H9 (cell line): ENCODE data around the gene PDXDC1. TPM values are rescaled to one million over a fixed set of nuclear protein-coding genes. Genes with fewer than 3 reads are reported as not detected.

Experiments
- DNase-seq: peaks from one replicate; pipeline ENCODE4 v3.0.0-alpha.2; 2017
- H2AFZ ChIP-seq: one replicate; pipeline ENCODE4 v1.6.1; 2013; ENCODE audit warnings: mild to moderate bottlenecking, low read length, control low read depth, moderate library complexity
- H2AK5ac ChIP-seq: 2 replicates; pipeline ENCODE4 v1.6.1; 2013; ENCODE audit warnings: low read length, control low read depth, mixed read lengths; ENCODE audit not compliant: insufficient read length
- H2BK120ac ChIP-seq: one replicate; pipeline ENCODE4 v1.6.1; 2013; ENCODE audit warnings: low read depth, mild to moderate bottlenecking, low read length, control low read depth, inconsistent platforms; ENCODE audit not compliant: poor library complexity, severe bottlenecking
- H2BK12ac ChIP-seq: 2 replicates; pipeline ENCODE4 v1.6.1; 2013; ENCODE audit warnings: low read length, control low read depth, mixed read lengths, low read depth; ENCODE audit not compliant: insufficient read length
- H2BK15ac ChIP-seq: 2 replicates; pipeline ENCODE4 v1.6.1; 2013; ENCODE audit warnings: low read depth, low read length, control low read depth
- H2BK20ac ChIP-seq: one replicate; pipeline ENCODE4 v1.6.1; 2013; ENCODE audit warnings: low read depth, mild to moderate bottlenecking, low read length, control low read depth, inconsistent platforms; ENCODE audit not compliant: poor library complexity, severe bottlenecking
- H2BK5ac ChIP-seq: 2 replicates; pipeline ENCODE4 v1.6.1; 2013; ENCODE audit warnings: low read length, control low read depth, mixed read lengths; ENCODE audit not compliant: insufficient read length
- H3K14ac ChIP-seq: 2 replicates; pipeline ENCODE4 v1.6.1; 2013; ENCODE audit warnings: low read length, control low read depth; ENCODE audit not compliant: insufficient read depth
- H3K18ac ChIP-seq: 2 replicates; pipeline ENCODE4 v1.6.1; 2013; ENCODE audit warnings: low read depth, mild to moderate bottlenecking, mixed read lengths, low read length, control low read depth; ENCODE audit not compliant: insufficient read length
- H3K23ac ChIP-seq: 2 replicates; pipeline ENCODE4 v1.6.1; 2013; ENCODE audit warnings: low read length, control low read depth, mixed read lengths, low read depth; ENCODE audit not compliant: insufficient read length
- H3K23me2 ChIP-seq: 2 replicates; pipeline ENCODE4 v1.6.1; 2013; ENCODE audit warnings: low read depth, mild to moderate bottlenecking, mixed read lengths, low read length, control low read depth; ENCODE audit not compliant: insufficient read length, poor library complexity, severe bottlenecking
- H3K27ac ChIP-seq: 2 replicates; pipeline ENCODE4 v1.5.1; 2013; ENCODE audit warnings: low read length, control low read depth, mixed read lengths, low read depth; ENCODE audit not compliant: insufficient read length
- H3K27me3 ChIP-seq: 2 replicates; pipeline ENCODE4 v1.6.1; 2013; ENCODE audit warnings: low read length, control low read depth, inconsistent platforms; ENCODE audit not compliant: insufficient read depth
- H3K4ac ChIP-seq: 2 replicates; pipeline ENCODE4 v1.6.1; 2013; ENCODE audit warnings: low read depth, mild to moderate bottlenecking, control low read depth, inconsistent platforms, low read length, moderate library complexity
- H3K4me1 ChIP-seq: 2 replicates; pipeline ENCODE4 v1.6.1; 2013; ENCODE audit warnings: low read length, control low read depth, inconsistent platforms; ENCODE audit not compliant: insufficient read depth
- H3K4me2 ChIP-seq: 2 replicates; pipeline ENCODE4 v1.6.1; 2013; ENCODE audit warnings: low read length, control low read depth, mixed read lengths; ENCODE audit not compliant: insufficient read length, insufficient read depth
- H3K56ac ChIP-seq: 2 replicates; pipeline ENCODE4 v1.6.1; 2013; ENCODE audit warnings: low read depth, mild to moderate bottlenecking, mixed read lengths, low read length, control low read depth; ENCODE audit not compliant: insufficient read length
- H3K79me1 ChIP-seq: 2 replicates; pipeline ENCODE4 v1.6.1; 2013; ENCODE audit warnings: low read depth, mild to moderate bottlenecking, moderate library complexity, low read length, control low read depth, inconsistent platforms; ENCODE audit not compliant: insufficient read depth, poor library complexity, severe bottlenecking
- H3K79me2 ChIP-seq: 2 replicates; pipeline ENCODE4 v1.6.1; 2013; ENCODE audit warnings: low read length, control low read depth, inconsistent platforms; ENCODE audit not compliant: insufficient read depth
- H3K9ac ChIP-seq: 2 replicates; pipeline ENCODE4 v1.6.1; 2013; ENCODE audit warnings: low read length, control low read depth, mixed read lengths; ENCODE audit not compliant: insufficient read length; ENCODE audit errors: extremely low read depth
- H3K9me3 ChIP-seq: one replicate; pipeline ENCODE4 v1.6.1; 2013; ENCODE audit warnings: low read depth, low read length, inconsistent platforms; ENCODE audit not compliant: control insufficient read depth
- H3T11ph ChIP-seq: one replicate; pipeline ENCODE4 v1.6.1; 2013; ENCODE audit warnings: mild to moderate bottlenecking, low read length, control low read depth, inconsistent platforms
- H4K20me1 ChIP-seq: one replicate; pipeline ENCODE4 v1.6.1; 2013; ENCODE audit not compliant: control insufficient read depth, insufficient read length, insufficient read depth
- H4K5ac ChIP-seq: 2 replicates; pipeline ENCODE4 v1.6.1; 2013; ENCODE audit warnings: low read depth, mild to moderate bottlenecking, mixed read lengths, low read length, control low read depth; ENCODE audit not compliant: insufficient read length
- H4K8ac ChIP-seq: replicated peaks from 2 replicates; pipeline ENCODE4 v1.6.1; 2013; ENCODE audit warnings: low read length, control low read depth, mixed read lengths, low read depth; ENCODE audit not compliant: insufficient read length
- H4K91ac ChIP-seq: 2 replicates; pipeline ENCODE4 v1.6.1; 2013; ENCODE audit warnings: low read depth, mild to moderate bottlenecking, moderate library complexity, mixed read lengths, low read length, control low read depth; ENCODE audit not compliant: insufficient read length
- H3K27ac Mint-ChIP-seq, 3 experiments: 2 replicates in 2 of 3; 3 replicates in 1 of 3; pipeline ENCODE4 v1.8.0; 2020 to 2021; ENCODE audit warnings: mixed read lengths in 3 of 3, mild to moderate bottlenecking in 1 of 3, moderate library complexity in 1 of 3
- H3K27me3 Mint-ChIP-seq: 2 replicates; pipeline ENCODE4 v1.8.0; 2021; ENCODE audit warnings: low read depth, mild to moderate bottlenecking, moderate library complexity, mixed read lengths
- H3K36me3 Mint-ChIP-seq, 3 experiments: 2 replicates in 2 of 3; 3 replicates in 1 of 3; pipeline ENCODE4 v1.8.0; 2020 to 2021; ENCODE audit warnings: low read depth in 3 of 3, mixed read lengths in 3 of 3; ENCODE audit not compliant: insufficient read depth in 1 of 3
- H3K4me1 Mint-ChIP-seq, 2 experiments: 2 replicates each; pipeline ENCODE4 v1.8.0; 2020; ENCODE audit warnings: mixed read lengths in 2 of 2
- H3K4me3 Mint-ChIP-seq, 2 experiments: 2 replicates in 1 of 2; 3 replicates in 1 of 2; pipeline ENCODE4 v1.8.0; 2020 to 2021; ENCODE audit warnings: mild to moderate bottlenecking in 2 of 2, mixed read lengths in 2 of 2, moderate library complexity in 1 of 2
- H3K9me3 Mint-ChIP-seq, 2 experiments: 2 replicates in 1 of 2; 3 replicates in 1 of 2; pipeline ENCODE4 v1.8.0; 2020; ENCODE audit warnings: mild to moderate bottlenecking in 2 of 2, mixed read lengths in 2 of 2, moderate library complexity in 1 of 2
- WGBS: extraction: QIAGEN DNeasy Blood & Tissue Kit; methylation state at CpG from one replicate; pipeline ENCODE4 v1.1.7; 2013; ENCODE audit warnings: missing lambda C conversion rate, low lambda C conversion rate, mixed read lengths; ENCODE audit not compliant: insufficient read length; ENCODE audit errors: extremely low coverage; 5-methylcytosine and 5-hydroxymethylcytosine counted together
- total RNA-seq: library from RNA; stranded (reverse); gene quantifications from 2 replicates; pipeline ENCODE4 v1.2.1, GENCODE V29; 2021
- TF ChIP-seq, protein P1 (sequence below): fragments of 200-600 bp; sonication (generic); conservative IDR thresholded peaks from 3 replicates; pipeline ENCODE4 v1.8.0; 2021; ENCODE audit warnings: antibody characterized with exemption, mild to moderate bottlenecking

PDXDC1 gene
- total RNA-seq, 1 experiment from 2014 or later, result 112 TPM

GRCh38 chr16:14961405-14962186, 13.2 kb upstream of the PDXDC1 start:
- Histone ChIP-seq H2AFZ (no peak overlapping the region), H3K79me1 (no peaks in the 10 kb centered on the region), H2BK12ac (no peak overlapping the region), H2BK20ac (no peak overlapping the region), H3K4ac (no peak overlapping the region), H4K5ac (no peak overlapping the region), H3K4me1 (no peaks in the 10 kb centered on the region), H3K79me2 (no peaks in the 10 kb centered on the region), H3K18ac (no peak overlapping the region), H4K8ac (no peak overlapping the region), H4K20me1 (no peaks in the 10 kb centered on the region), H2BK15ac (no peak overlapping the region), H3T11ph (no peak overlapping the region), H3K27ac (no peak overlapping the region), H3K23ac (no peak overlapping the region), H3K4me2 (no peak overlapping the region), H3K23me2 (no peaks in the 10 kb centered on the region), H4K91ac (no peak overlapping the region), H2AK5ac (no peak overlapping the region), H2BK120ac (no peak overlapping the region), H3K27me3 (no peaks in the 10 kb centered on the region), H3K9ac (no peak overlapping the region), H3K14ac (no peak overlapping the region), H3K56ac (no peak overlapping the region), H3K9me3 (no peaks in the 10 kb centered on the region), H2BK5ac (no peak overlapping the region)
- TF ChIP-seq, protein P1, sequence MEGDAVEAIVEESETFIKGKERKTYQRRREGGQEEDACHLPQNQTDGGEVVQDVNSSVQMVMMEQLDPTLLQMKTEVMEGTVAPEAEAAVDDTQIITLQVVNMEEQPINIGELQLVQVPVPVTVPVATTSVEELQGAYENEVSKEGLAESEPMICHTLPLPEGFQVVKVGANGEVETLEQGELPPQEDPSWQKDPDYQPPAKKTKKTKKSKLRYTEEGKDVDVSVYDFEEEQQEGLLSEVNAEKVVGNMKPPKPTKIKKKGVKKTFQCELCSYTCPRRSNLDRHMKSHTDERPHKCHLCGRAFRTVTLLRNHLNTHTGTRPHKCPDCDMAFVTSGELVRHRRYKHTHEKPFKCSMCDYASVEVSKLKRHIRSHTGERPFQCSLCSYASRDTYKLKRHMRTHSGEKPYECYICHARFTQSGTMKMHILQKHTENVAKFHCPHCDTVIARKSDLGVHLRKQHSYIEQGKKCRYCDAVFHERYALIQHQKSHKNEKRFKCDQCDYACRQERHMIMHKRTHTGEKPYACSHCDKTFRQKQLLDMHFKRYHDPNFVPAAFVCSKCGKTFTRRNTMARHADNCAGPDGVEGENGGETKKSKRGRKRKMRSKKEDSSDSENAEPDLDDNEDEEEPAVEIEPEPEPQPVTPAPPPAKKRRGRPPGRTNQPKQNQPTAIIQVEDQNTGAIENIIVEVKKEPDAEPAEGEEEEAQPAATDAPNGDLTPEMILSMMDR, result no peak
- Mint-ChIP-seq H3K36me3 (no peaks in the 10 kb centered on the region), H3K27ac (no peak overlapping the region; a peak in 2 of 7 replicates), H3K9me3 (peaks cover 0 to 3% of the 10 kb centered on the region in 2 experiments; a peak in 3 of 5 replicates), H3K27me3 (peaks cover 2% of the 10 kb centered on the region; the same call in 1 of the 2 replicates), H3K4me3 (no peak overlapping the region), H3K4me1 (peaks cover 4% of the 10 kb centered on the region in 2 experiments; a peak in 1 of 4 replicates)
- DNase-seq, result no peak
- no CpG with 5 or more reads among the region's 11 CpGs for WGBS
